Sigmoid colon (tissue), 7 donors: Measurements from ENCODE around the gene MACC1. TPM values are rescaled to one million over a fixed set of nuclear protein-coding genes. Genes with fewer than 3 reads are reported as not detected.
"Not testable (repeated sequence)": the region's sequence is repeated elsewhere in the genome, so short reads cannot be mapped to it uniquely, and the experiment has no call there.

ENCODE experiments used
- DNase-seq: peaks from one replicate; pipeline ENCODE4 v3.0.0-alpha.2; 2019
- H3K27ac ChIP-seq, 4 donors: fragments of 200-600 bp; sonication (generic); one replicate each; pipeline ENCODE4 v1.5.1; 2016 to 2019; ENCODE audit warnings: mild to moderate bottlenecking in 1 of 4
- H3K27me3 ChIP-seq, 3 donors: fragments of 200-600 bp; sonication (generic); one replicate each; pipeline ENCODE4 v1.5.1; 2019; ENCODE audit warnings: mild to moderate bottlenecking in 1 of 3
- H3K36me3 ChIP-seq, 4 donors: fragments of 200-600 bp; sonication (generic); one replicate each; pipeline ENCODE4 v1.5.1; 2016 to 2019
- H3K4me1 ChIP-seq, 4 donors: fragments of 200-600 bp; sonication (generic); one replicate each; pipeline ENCODE4 v1.5.1; 2017 to 2019
- H3K4me3 ChIP-seq, 4 donors: fragments of 200-600 bp; sonication (generic); one replicate each; pipeline ENCODE4 v1.5.1; 2017 to 2019; ENCODE audit warnings: mild to moderate bottlenecking in 2 of 4, moderate library complexity in 1 of 4
- H3K9me3 ChIP-seq, 4 donors: fragments of 200-600 bp in 3 of 4; sonication (generic) in 3 of 4; one replicate each; pipeline versions ENCODE4 v1.5.1 to v1.6.1; 2013 to 2019
- EP300 ChIP-seq, 4 donors: sonication (generic); formaldehyde crosslinking; IDR thresholded peaks; one replicate each; pipeline ENCODE4 v1.6.1; 2017; ENCODE audit warnings: antibody characterized with exemption in 4 of 4
- POLR2A ChIP-seq, 2 donors: fragments of 450-650 bp; IDR thresholded peaks; one replicate each; pipeline ENCODE4 v1.6.1; 2016; ENCODE audit warnings: antibody characterized with exemption in 2 of 2, mild to moderate bottlenecking in 2 of 2, moderate library complexity in 2 of 2
- POLR2AphosphoS5 ChIP-seq, 4 donors: sonication (generic); formaldehyde crosslinking; IDR thresholded peaks; one replicate each; pipeline ENCODE4 v1.6.1; 2017; ENCODE audit warnings: antibody characterized with exemption in 4 of 4
- WGBS, 2 donors: extraction: QIAGEN DNeasy Blood & Tissue Kit; methylation state at CpG; one replicate each; pipeline ENCODE4 v1.1.7; 2013; 5-methylcytosine and 5-hydroxymethylcytosine counted together
- intact Hi-C: fragments of 100-400 bp; cut with DNase I; formaldehyde crosslinking; loops from one replicate; pipeline ENCODE4 v1.15.1; 2023
- polyA plus RNA-seq, 3 donors: library from polyadenylated mRNA; stranded (reverse); fragments of 200-250 nt; gene quantifications; one replicate each; pipeline ENCODE4 v1.2.3, GENCODE V29; 2013
- total RNA-seq, 4 donors: library from RNA; depleted of rRNA; stranded (reverse); fragments of >200 nt; gene quantifications; one replicate each; pipeline ENCODE4 v1.1.0, GENCODE V29; 2016
- TF ChIP-seq, protein P1 (sequence below), 4 experiments: fragments of 450-650 bp in 3 of 4; fragments of 200-600 bp in 1 of 4; IDR thresholded peaks; one replicate each; pipeline ENCODE4 v1.5.1; 2016 to 2019; ENCODE audit warnings: antibody characterized with exemption in 4 of 4, mild to moderate bottlenecking in 3 of 4, moderate library complexity in 2 of 4
- donor health status: healthy with polysubstance abuse.
- donor health status: Bipolar disorder and iron deficiency.
- donor health status: healthy.

MACC1 gene
- total and polyA plus RNA-seq, 7 donors = under 0.01 to 2.1 (median 0.60) TPM; not detected in 2

- DNase-seq = no peak
- TF ChIP-seq POLR2AphosphoS5 (IDR thresholded peaks at IDR 0.05) = no peak
- TF ChIP-seq POLR2A (IDR thresholded peaks at IDR 0.05) = no peak
- TF ChIP-seq EP300 (IDR thresholded peaks at IDR 0.05) = no peak
- TF ChIP-seq, protein P1, sequence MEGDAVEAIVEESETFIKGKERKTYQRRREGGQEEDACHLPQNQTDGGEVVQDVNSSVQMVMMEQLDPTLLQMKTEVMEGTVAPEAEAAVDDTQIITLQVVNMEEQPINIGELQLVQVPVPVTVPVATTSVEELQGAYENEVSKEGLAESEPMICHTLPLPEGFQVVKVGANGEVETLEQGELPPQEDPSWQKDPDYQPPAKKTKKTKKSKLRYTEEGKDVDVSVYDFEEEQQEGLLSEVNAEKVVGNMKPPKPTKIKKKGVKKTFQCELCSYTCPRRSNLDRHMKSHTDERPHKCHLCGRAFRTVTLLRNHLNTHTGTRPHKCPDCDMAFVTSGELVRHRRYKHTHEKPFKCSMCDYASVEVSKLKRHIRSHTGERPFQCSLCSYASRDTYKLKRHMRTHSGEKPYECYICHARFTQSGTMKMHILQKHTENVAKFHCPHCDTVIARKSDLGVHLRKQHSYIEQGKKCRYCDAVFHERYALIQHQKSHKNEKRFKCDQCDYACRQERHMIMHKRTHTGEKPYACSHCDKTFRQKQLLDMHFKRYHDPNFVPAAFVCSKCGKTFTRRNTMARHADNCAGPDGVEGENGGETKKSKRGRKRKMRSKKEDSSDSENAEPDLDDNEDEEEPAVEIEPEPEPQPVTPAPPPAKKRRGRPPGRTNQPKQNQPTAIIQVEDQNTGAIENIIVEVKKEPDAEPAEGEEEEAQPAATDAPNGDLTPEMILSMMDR (IDR thresholded peaks at IDR 0.05) = no peak
- intact Hi-C loops = no loop called here
- no peaks in the 10 kb centered on the region for H3K4me1 ChIP-seq
- H3K4me3 ChIP-seq = no peak overlapping the region
- 89 to 93% methylated on average over 1 of the region's 1 CpG for WGBS, 2 donors
- H3K9me3 ChIP-seq = no peaks in the 10 kb centered on the region
- H3K27me3 ChIP-seq = no peaks in the 10 kb centered on the region
- no peak overlapping the region for H3K27ac ChIP-seq
- no peaks in the 10 kb centered on the region for H3K36me3 ChIP-seq
Measured at GRCh38 chr7:20213378-20213777, 3.8 kb downstream of the MACC1 start.

DNA sequence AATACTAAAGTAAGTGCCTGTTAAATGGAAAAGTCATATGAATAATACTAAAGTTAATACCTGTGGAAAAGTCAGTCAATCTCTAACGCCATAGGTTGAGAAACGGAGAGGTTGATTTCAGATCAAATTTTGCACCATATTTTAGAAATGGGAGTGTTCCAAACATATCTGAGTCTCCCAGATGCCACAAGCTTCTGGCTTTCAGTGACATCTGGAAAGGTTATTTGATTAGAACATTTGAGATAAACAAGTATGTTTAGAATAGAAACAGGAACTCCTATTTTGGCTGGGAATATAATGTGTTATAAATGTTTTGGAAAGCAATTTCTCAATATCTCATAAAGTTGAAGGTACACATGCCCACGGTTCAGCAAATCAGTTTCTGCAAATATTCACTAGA, 5.8 kb downstream of the MACC1 start:
- Histone ChIP-seq H3K27ac (no peak overlapping the region), H3K36me3 (no peaks in the 10 kb centered on the region), H3K4me3 (no peak overlapping the region), H3K27me3 (no peaks in the 10 kb centered on the region), H3K4me1 (no peaks in the 10 kb centered on the region), H3K9me3 (no peaks in the 10 kb centered on the region)
- intact Hi-C loops = no loop called here
- TF ChIP-seq POLR2AphosphoS5 (IDR thresholded peaks at IDR 0.05) (no peak), POLR2A (IDR thresholded peaks at IDR 0.05) (no peak), EP300 (IDR thresholded peaks at IDR 0.05) (no peak)
- TF ChIP-seq, protein P1 (IDR thresholded peaks at IDR 0.05) = no peak
- DNase-seq = no peak
- WGBS, 2 donors = 66 to 79% methylated on average over 3 of the region's 3 CpGs

DNA sequence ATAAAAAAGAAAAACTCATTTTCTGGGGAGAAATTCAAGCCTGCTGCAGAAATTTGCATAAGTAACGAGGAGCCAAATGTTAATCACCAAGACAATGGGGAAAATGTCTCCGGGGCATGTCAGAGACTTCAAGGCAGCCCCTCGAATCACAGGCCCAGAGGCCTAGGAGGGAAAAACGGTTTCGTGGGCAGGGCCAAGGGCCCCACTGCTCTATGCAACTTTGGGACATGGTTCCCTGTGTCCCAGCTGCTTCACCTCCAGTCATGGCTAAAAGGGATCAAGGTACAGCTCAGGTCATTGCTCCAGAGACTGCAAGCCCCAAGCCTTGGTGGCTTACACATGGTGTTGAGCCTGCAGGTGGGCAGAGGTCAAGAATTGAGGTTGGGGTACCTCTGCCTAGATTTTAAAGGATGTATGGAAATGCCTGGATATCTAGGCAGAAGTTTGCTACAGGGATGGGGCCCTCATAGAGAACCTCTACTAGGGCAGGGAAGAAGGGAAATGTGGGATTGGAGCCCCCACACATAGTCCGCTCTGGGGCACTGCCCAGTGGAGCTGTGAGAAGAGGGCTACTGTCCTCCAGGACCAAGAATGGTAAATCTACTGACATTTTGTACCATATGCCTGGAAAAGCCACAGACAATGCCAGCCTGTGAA, 8.4 kb downstream of the MACC1 start:
- WGBS, 2 donors = 94 to 95% methylated on average over 6 of the region's 6 CpGs
- intact Hi-C loops = no loop called here
- no peak for TF ChIP-seq POLR2A (IDR thresholded peaks at IDR 0.05)
- TF ChIP-seq POLR2AphosphoS5 (IDR thresholded peaks at IDR 0.05) = no peak
- TF ChIP-seq EP300 (IDR thresholded peaks at IDR 0.05) = no peak
- TF ChIP-seq, protein P1 (IDR thresholded peaks at IDR 0.05) = no peak
- no peak overlapping the region for H3K4me3 ChIP-seq
- no peak overlapping the region for H3K27ac ChIP-seq
- H3K36me3 ChIP-seq = no peaks in the 10 kb centered on the region
- H3K27me3 ChIP-seq = no peaks in the 10 kb centered on the region
- no peak for DNase-seq
- H3K4me1 ChIP-seq = no peaks in the 10 kb centered on the region
- H3K9me3 ChIP-seq = no peaks in the 10 kb centered on the region

DNA sequence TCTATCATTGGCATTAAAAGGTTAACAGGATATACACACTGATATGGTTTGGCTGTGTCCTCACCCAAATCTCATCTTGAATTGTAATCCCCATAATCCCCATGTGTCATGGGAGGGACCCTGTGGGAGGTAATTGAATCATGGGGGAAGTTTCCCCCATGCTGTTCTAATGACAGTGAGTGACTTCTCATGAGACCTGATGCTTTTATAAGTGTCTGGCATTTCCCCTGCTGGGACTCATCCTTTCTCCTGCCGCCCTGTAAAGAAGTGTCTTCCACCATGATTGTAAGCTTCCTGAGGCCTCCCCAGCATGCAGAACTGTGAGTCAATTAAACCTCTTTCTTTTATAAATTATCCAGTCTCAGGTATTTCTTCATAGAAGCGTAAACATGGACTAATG, 9.4 kb downstream of the MACC1 start:
- H3K27me3 ChIP-seq, H3K36me3 ChIP-seq, H3K4me3 ChIP-seq, H3K4me1 ChIP-seq, DNase-seq, intact Hi-C loops, H3K27ac ChIP-seq, H3K9me3 ChIP-seq: not testable (repeated sequence)
- WGBS, 2 donors = 97% methylated on average over 2 of the region's 2 CpGs

GRCh38 chr7:20206104-20206896, 10.9 kb downstream of the MACC1 start:
- Histone ChIP-seq H3K4me1 (no peaks in the 10 kb centered on the region), H3K27ac (no peak overlapping the region), H3K36me3 (no peaks in the 10 kb centered on the region), H3K9me3 (no peaks in the 10 kb centered on the region), H3K4me3 (no peak overlapping the region), H3K27me3 (no peaks in the 10 kb centered on the region)
- intact Hi-C loops = no loop called here
- TF ChIP-seq, protein P1 (IDR thresholded peaks at IDR 0.05) = no peak
- TF ChIP-seq EP300 (IDR thresholded peaks at IDR 0.05) (no peak), POLR2AphosphoS5 (IDR thresholded peaks at IDR 0.05) (no peak), POLR2A (IDR thresholded peaks at IDR 0.05) (no peak)
- DNase-seq = no peak
- WGBS, 2 donors = 90 to 92% methylated on average over 2 of the region's 2 CpGs
